Measurements from ENCODE around the gene FCRL2. TPM values are rescaled to one million over a fixed set of nuclear protein-coding genes. Genes with fewer than 3 reads are reported as not detected.
"Not testable (repeated sequence)": the region's sequence is repeated elsewhere in the genome, so short reads cannot be mapped to it uniquely, and the experiment has no call there.

Gene FCRL2
- total RNA-seq, 1 donor from 2014 or later, result not detected

- Histone ChIP-seq H3K27me3 (no peaks in the 10 kb centered on the region), H3K9me3 (no peaks in the 10 kb centered on the region), H3K36me3 (no peaks in the 10 kb centered on the region), H3K27ac (no peak overlapping the region), H3K4me1 (no peaks in the 10 kb centered on the region), H3K4me3 (no peak overlapping the region)
- no peak for TF ChIP-seq CTCF (IDR thresholded peaks at IDR 0.05)
- no peak for DNase-seq (ENCODE audit: low spot score in 2 of 2)
- intact Hi-C loops (cut with DNase I), result no loop called here
Observed at GRCh38 chr1:157751283-157751682, 25.6 kb downstream of the FCRL2 start.

DNA sequence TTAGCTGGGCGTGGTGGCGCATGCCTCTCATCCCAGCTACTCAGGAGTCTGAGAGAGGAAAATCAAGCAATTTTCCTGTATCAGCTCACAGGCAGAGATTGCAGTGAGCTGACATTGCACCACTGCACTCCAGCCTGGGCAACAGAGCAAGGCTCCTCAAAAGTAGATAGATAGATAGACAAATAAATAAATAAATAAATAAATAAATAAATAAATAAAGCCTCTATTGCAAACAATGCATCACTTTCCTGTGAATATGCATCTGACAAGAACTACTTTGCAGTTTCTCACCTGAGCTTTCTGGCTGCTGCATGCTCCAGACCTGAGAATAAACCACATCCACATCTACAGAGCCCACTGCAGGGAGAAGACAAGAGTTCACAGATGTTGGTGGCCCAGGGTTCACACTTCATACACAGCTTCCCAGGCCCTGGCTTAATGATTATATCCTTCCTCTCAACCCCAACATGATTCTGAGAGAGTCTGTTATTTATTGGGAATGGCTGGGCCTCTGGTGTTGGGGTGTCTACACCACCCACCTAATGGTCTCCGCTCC lies 28.6 kb downstream of the FCRL2 start:
- no peaks in the 10 kb centered on the region for H3K36me3 ChIP-seq
- no peaks in the 10 kb centered on the region for H3K4me1 ChIP-seq
- H3K27ac ChIP-seq, result no peak overlapping the region
- H3K27me3 ChIP-seq, result no peaks in the 10 kb centered on the region
- no peak for DNase-seq (ENCODE audit: low spot score in 2 of 2)
- H3K9me3 ChIP-seq, result no peaks in the 10 kb centered on the region
- no peak for TF ChIP-seq CTCF (IDR thresholded peaks at IDR 0.05)
- intact Hi-C loops (cut with DNase I), result no loop called here
- no peak overlapping the region for H3K4me3 ChIP-seq

GRCh38 chr1:157739229-157739901 lies 37.6 kb downstream of the FCRL2 start:
- intact Hi-C loops (cut with DNase I), result no loop called here
- Histone ChIP-seq H3K4me1 (no peaks in the 10 kb centered on the region), H3K9me3 (no peaks in the 10 kb centered on the region), H3K27me3 (no peaks in the 10 kb centered on the region), H3K4me3 (no peak overlapping the region), H3K36me3 (no peaks in the 10 kb centered on the region), H3K27ac (no peak overlapping the region)
- DNase-seq (ENCODE audit: low spot score in 2 of 2), result no peak
- no peak for TF ChIP-seq CTCF (IDR thresholded peaks at IDR 0.05)

DNA sequence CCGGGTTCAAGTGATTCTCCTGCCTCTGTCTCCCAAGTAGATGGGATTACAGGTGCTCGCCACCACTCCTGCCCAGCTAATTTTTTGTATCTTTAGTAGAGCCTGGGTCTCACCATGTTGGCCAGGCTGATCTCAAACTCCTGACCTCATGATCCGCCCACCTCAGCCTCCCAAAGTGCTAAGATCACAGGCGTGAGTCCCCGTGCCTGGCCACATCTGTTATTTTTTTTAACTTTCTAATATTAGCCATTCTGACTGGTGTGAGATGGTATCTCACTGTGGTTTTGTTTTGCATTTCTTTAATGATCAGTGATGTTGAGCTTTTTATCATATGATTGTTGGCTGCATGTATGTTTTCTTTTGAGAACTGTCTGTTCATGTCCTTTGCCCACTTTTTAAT lies 40.9 kb downstream of the FCRL2 start:
- H3K4me1 ChIP-seq; H3K9me3 ChIP-seq; intact Hi-C loops (cut with DNase I); H3K27me3 ChIP-seq; H3K36me3 ChIP-seq; DNase-seq (ENCODE audit: low spot score in 2 of 2); H3K4me3 ChIP-seq; H3K27ac ChIP-seq: not testable (repeated sequence)

DNA sequence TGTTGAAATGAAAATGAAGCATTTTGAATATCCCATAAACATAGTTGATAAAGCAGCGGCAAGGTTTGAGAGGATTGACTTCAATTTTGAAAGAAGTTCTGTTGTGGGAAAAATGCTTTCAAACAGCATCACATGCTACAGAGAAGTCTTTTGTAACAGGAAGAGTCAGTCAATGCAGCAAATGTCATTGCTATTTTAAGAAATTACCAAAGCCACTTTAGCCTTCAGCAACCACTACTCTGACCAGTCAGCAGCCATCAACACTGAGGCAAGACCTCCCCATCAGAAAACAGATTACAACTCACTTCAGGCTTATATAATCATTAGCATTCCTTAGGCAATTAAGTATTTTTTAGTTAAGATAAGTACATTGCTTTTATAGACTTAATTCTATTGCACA lies 42.6 kb downstream of the FCRL2 start:
- Histone ChIP-seq H3K9me3 (no peaks in the 10 kb centered on the region), H3K4me1 (no peaks in the 10 kb centered on the region), H3K36me3 (no peaks in the 10 kb centered on the region), H3K27me3 (no peaks in the 10 kb centered on the region), H3K27ac (no peak overlapping the region), H3K4me3 (no peak overlapping the region)
- no peak for DNase-seq (ENCODE audit: low spot score in 2 of 2)
- intact Hi-C loops (cut with DNase I), result no loop called here
- TF ChIP-seq CTCF (IDR thresholded peaks at IDR 0.05), result no peak

DNA sequence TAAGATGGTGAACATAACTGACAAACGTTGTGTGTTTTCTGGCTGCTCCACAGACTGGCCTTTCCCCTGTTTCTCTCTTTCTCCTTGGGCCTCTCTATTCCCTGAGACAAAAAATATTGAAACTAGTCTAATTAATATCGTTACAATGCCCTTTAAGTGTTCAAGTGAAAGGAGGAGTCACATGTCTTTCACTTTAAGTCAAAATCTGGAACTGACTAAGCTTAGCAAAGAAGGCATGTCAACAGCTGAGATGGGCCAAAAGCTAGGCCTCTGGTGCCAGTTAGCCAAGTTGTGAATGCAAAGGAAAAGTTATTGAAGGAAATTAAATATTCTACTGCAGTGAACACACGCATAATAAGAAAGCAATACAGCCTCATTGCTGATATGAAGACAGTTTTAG lies 44.2 kb downstream of the FCRL2 start:
- no peaks in the 10 kb centered on the region for H3K27me3 ChIP-seq
- no peaks in the 10 kb centered on the region for H3K4me1 ChIP-seq
- H3K36me3 ChIP-seq, result no peaks in the 10 kb centered on the region
- DNase-seq (ENCODE audit: low spot score in 2 of 2), result no peak
- no peaks in the 10 kb centered on the region for H3K9me3 ChIP-seq
- no peak overlapping the region for H3K4me3 ChIP-seq
- intact Hi-C loops (cut with DNase I), result no loop called here
- TF ChIP-seq CTCF (IDR thresholded peaks at IDR 0.05), result no peak
- no peak overlapping the region for H3K27ac ChIP-seq
